Trophoblast cell (in vitro differentiated cells and primary cell): Measurements from ENCODE around the gene UGT1A4.

Experiments
- DNase-seq, 2 donors: peaks; one replicate each; pipeline ENCODE4 v3.0.0-alpha.2; 2016
- H2AFZ ChIP-seq: 2 replicates; pipeline ENCODE4 v1.6.1; 2013; ENCODE audit warnings: low read length, moderate library complexity, mild to moderate bottlenecking; ENCODE audit not compliant: insufficient read depth, poor library complexity
- H2AK5ac ChIP-seq: 2 replicates; pipeline ENCODE4 v1.6.1; 2013; ENCODE audit warnings: mild to moderate bottlenecking, low read length
- H2BK120ac ChIP-seq: 2 replicates; pipeline ENCODE4 v1.6.1; 2013; ENCODE audit warnings: low read length, mild to moderate bottlenecking, moderate library complexity; ENCODE audit not compliant: insufficient read depth, poor library complexity
- H2BK12ac ChIP-seq: 2 replicates; pipeline ENCODE4 v1.6.1; 2013; ENCODE audit warnings: mild to moderate bottlenecking, low read length, moderate library complexity
- H2BK5ac ChIP-seq: 2 replicates; pipeline ENCODE4 v1.6.1; 2013; ENCODE audit warnings: low read length, low read depth, moderate library complexity, mild to moderate bottlenecking; ENCODE audit not compliant: poor library complexity
- H3K14ac ChIP-seq: 2 replicates; pipeline ENCODE4 v1.6.1; 2013; ENCODE audit warnings: mild to moderate bottlenecking, low read length
- H3K18ac ChIP-seq: 2 replicates; pipeline ENCODE4 v1.6.1; 2013; ENCODE audit warnings: mild to moderate bottlenecking, low read length
- H3K23ac ChIP-seq: 2 replicates; pipeline ENCODE4 v1.6.1; 2013; ENCODE audit warnings: low read length
- H3K27ac ChIP-seq: 2 replicates; pipeline ENCODE4 v1.5.1; 2013; ENCODE audit warnings: low read depth, mild to moderate bottlenecking, inconsistent platforms, low read length, moderate library complexity
- H3K27me3 ChIP-seq: 2 replicates; pipeline ENCODE4 v1.6.1; 2013; ENCODE audit warnings: inconsistent platforms, mild to moderate bottlenecking, low read length, moderate library complexity; ENCODE audit not compliant: insufficient read depth
- H3K36me3 ChIP-seq, 2 experiments: 1 replicate in 1 of 2; 2 replicates in 1 of 2; pipeline ENCODE4 v1.6.1; 2013; ENCODE audit warnings: low read length in 2 of 2, mild to moderate bottlenecking in 2 of 2, moderate library complexity in 1 of 2; ENCODE audit not compliant: insufficient read depth in 2 of 2, control insufficient read depth in 1 of 2
- H3K4ac ChIP-seq: 2 replicates; pipeline ENCODE4 v1.6.1; 2013; ENCODE audit warnings: low read depth, mild to moderate bottlenecking, low read length, moderate library complexity
- H3K4me1 ChIP-seq, 2 experiments: 1 replicate in 1 of 2; 2 replicates in 1 of 2; pipeline ENCODE4 v1.6.1; 2013; ENCODE audit warnings: low read length in 2 of 2, mild to moderate bottlenecking in 2 of 2, moderate library complexity in 1 of 2; ENCODE audit not compliant: insufficient read depth in 2 of 2, control insufficient read depth in 1 of 2
- H3K4me2 ChIP-seq: 2 replicates; pipeline ENCODE4 v1.6.1; 2013; ENCODE audit warnings: inconsistent platforms, mild to moderate bottlenecking, low read length, moderate library complexity
- H3K4me3 ChIP-seq: 2 replicates; pipeline ENCODE4 v1.5.1; 2013; ENCODE audit warnings: mild to moderate bottlenecking, low read depth, low read length, inconsistent platforms
- H3K79me1 ChIP-seq: one replicate; pipeline ENCODE4 v1.6.1; 2013; ENCODE audit warnings: low read length
- H3K79me2 ChIP-seq: 2 replicates; pipeline ENCODE4 v1.6.1; 2013; ENCODE audit warnings: low read length, mild to moderate bottlenecking; ENCODE audit not compliant: control insufficient read depth, insufficient read depth, poor library complexity
- H3K9ac ChIP-seq: 2 replicates; pipeline ENCODE4 v1.6.1; 2013; ENCODE audit warnings: mild to moderate bottlenecking, low read length
- H3K9me3 ChIP-seq: 2 replicates; pipeline ENCODE4 v1.6.1; 2013; ENCODE audit warnings: low read depth, mild to moderate bottlenecking, control low read depth, inconsistent platforms, low read length; ENCODE audit not compliant: insufficient read depth
- H4K12ac ChIP-seq: 2 replicates; pipeline ENCODE4 v1.6.1; 2013; ENCODE audit warnings: low read depth, mild to moderate bottlenecking, low read length, moderate library complexity
- H4K8ac ChIP-seq: 2 replicates; pipeline ENCODE4 v1.6.1; 2013; ENCODE audit warnings: low read depth, mild to moderate bottlenecking, low read length, moderate library complexity
- H4K91ac ChIP-seq: one replicate; pipeline ENCODE4 v1.6.1; 2013; ENCODE audit warnings: low read depth, mild to moderate bottlenecking, low read length, moderate library complexity
- WGBS: extraction: QIAGEN DNeasy Blood & Tissue Kit; methylation state at CpG from one replicate; pipeline ENCODE4 v1.1.7; 2013; ENCODE audit warnings: missing lambda C conversion rate; ENCODE audit not compliant: insufficient read length, insufficient coverage; ENCODE audit errors: extremely low coverage; 5-methylcytosine and 5-hydroxymethylcytosine counted together

Gene UGT1A4

GRCh38 chr2:233775414-233775813 is 56.9 kb downstream of the UGT1A4 start:
- Histone ChIP-seq H3K79me2 (no peaks in the 10 kb centered on the region), H3K23ac (no peak overlapping the region), H3K79me1 (no peaks in the 10 kb centered on the region), H2AFZ (no peak overlapping the region), H3K4ac (no peak overlapping the region), H4K12ac (no peak overlapping the region), H2BK120ac (no peak overlapping the region), H3K27me3 (no peaks in the 10 kb centered on the region), H2BK5ac (no peak overlapping the region), H3K27ac (no peak overlapping the region), H2AK5ac (no peak overlapping the region), H3K9me3 (peaks cover 20% of the 10 kb centered on the region), H4K8ac (no peak overlapping the region), H3K18ac (no peak overlapping the region), H3K36me3 (no peaks in the 10 kb centered on the region), H4K91ac (no peak overlapping the region), H3K9ac (no peak overlapping the region), H3K4me3 (no peak overlapping the region), H2BK12ac (no peak overlapping the region), H3K14ac (no peak overlapping the region), H3K4me2 (no peak overlapping the region), H3K4me1 (no peaks in the 10 kb centered on the region)
- DNase-seq = no peak
- no CpG with 5 or more reads among the region's 6 CpGs for WGBS

GRCh38 chr2:233778030-233778429 is 59.5 kb downstream of the UGT1A4 start, which contains the start of gene MROH2A:
MROH2A (plus strand) TSS chr2:233778330; CDS start chr2:233779359, 1,029 bp downstream.
- no peak within 1 kb of the TSS for H2BK12ac ChIP-seq
- no peaks in the 10 kb centered on the region for H3K79me2 ChIP-seq
- H3K27me3 ChIP-seq = no peaks in the 10 kb centered on the region
- H3K9me3 ChIP-seq = peaks cover 18% of the 10 kb centered on the region
- no peak within 1 kb of the TSS for H2BK5ac ChIP-seq
- no peak within 1 kb of the TSS for H2AK5ac ChIP-seq
- no peak for DNase-seq
- H3K36me3 ChIP-seq = no peaks in the 10 kb centered on the region
- no peak within 1 kb of the TSS for H4K12ac ChIP-seq
- WGBS = no CpG with 5 or more reads among the region's 2 CpGs
- H4K8ac ChIP-seq = no peak within 1 kb of the TSS
- no peak within 1 kb of the TSS for H3K18ac ChIP-seq
- H4K91ac ChIP-seq = no peak within 1 kb of the TSS
- no peak within 1 kb of the TSS for H3K9ac ChIP-seq
- H2BK120ac ChIP-seq = no peak within 1 kb of the TSS
- H3K23ac ChIP-seq = no peak within 1 kb of the TSS
- H3K14ac ChIP-seq = no peak within 1 kb of the TSS
- H3K4ac ChIP-seq = no peak within 1 kb of the TSS
- H3K27ac ChIP-seq = no peak within 1 kb of the TSS
- H3K79me1 ChIP-seq = no peaks in the 10 kb centered on the region
- H2AFZ ChIP-seq = no peak within 1 kb of the TSS
- H3K4me2 ChIP-seq = no peak within 1 kb of the TSS
- peak within 1 kb of the TSS; percentile 34 for H3K4me3 ChIP-seq
- H3K4me1 ChIP-seq = no peaks in the 10 kb centered on the region

DNA sequence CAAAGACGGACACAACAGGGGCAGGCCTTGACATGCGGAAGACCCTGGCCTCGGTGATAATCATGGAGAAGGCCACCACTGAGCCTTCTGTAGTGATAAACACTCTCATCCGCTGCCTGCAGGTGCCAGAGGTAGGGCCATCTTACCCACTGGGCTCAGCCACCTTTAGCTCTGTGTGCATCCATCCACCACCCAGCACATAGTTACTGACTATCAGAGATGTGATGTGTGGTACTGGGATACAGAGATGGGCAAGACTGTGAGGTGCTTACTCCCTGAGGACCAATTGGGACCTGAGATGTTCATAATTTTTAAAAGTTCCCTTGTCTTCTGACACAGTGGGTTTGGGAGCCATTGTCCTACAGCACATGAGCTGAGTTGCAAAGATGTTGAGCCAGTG is 61.2 kb downstream of the UGT1A4 start:
- no peak overlapping the region for H3K27ac ChIP-seq
- H2BK12ac ChIP-seq = no peak overlapping the region

GRCh38 chr2:233780771-233781170 is 62.2 kb downstream of the UGT1A4 start:
- no peak overlapping the region for H3K4ac ChIP-seq
- H4K91ac ChIP-seq = no peak overlapping the region
- H3K27me3 ChIP-seq = no peaks in the 10 kb centered on the region
- no peak overlapping the region for H2BK120ac ChIP-seq
- no peak overlapping the region for H3K9ac ChIP-seq
- no peak overlapping the region for H2AFZ ChIP-seq
- H4K12ac ChIP-seq = no peak overlapping the region
- no peak overlapping the region for H3K23ac ChIP-seq
- H3K36me3 ChIP-seq = no peaks in the 10 kb centered on the region
- no peak overlapping the region for H3K27ac ChIP-seq
- no peak overlapping the region for H2BK12ac ChIP-seq
- H3K4me2 ChIP-seq = no peak overlapping the region
- no peaks in the 10 kb centered on the region for H3K79me1 ChIP-seq
- H3K9me3 ChIP-seq = peaks cover 14% of the 10 kb centered on the region
- H2BK5ac ChIP-seq = no peak overlapping the region
- no peak overlapping the region for H3K14ac ChIP-seq
- H3K79me2 ChIP-seq = no peaks in the 10 kb centered on the region
- no peak overlapping the region for H4K8ac ChIP-seq
- no peaks in the 10 kb centered on the region for H3K4me1 ChIP-seq
- no peak overlapping the region for H3K18ac ChIP-seq
- H3K4me3 ChIP-seq = no peak overlapping the region
- H2AK5ac ChIP-seq = no peak overlapping the region
- 100% methylated on average over 1 of the region's 4 CpGs for WGBS
- DNase-seq = no peak

More for the DNA sequence above, 61.2 kb downstream of the UGT1A4 start:
- Histone ChIP-seq H2BK120ac (no peak overlapping the region), H4K8ac (no peak overlapping the region), H3K79me1 (no peaks in the 10 kb centered on the region), H3K4me3 (no peak overlapping the region), H3K14ac (no peak overlapping the region), H3K9me3 (peaks cover 18% of the 10 kb centered on the region), H3K27me3 (no peaks in the 10 kb centered on the region), H2AK5ac (no peak overlapping the region), H2BK5ac (no peak overlapping the region), H3K9ac (no peak overlapping the region), H3K79me2 (no peaks in the 10 kb centered on the region), H2AFZ (no peak overlapping the region), H3K18ac (no peak overlapping the region), H3K4ac (no peak overlapping the region), H4K12ac (no peak overlapping the region), H4K91ac (no peak overlapping the region), H3K4me2 (no peak overlapping the region), H3K36me3 (no peaks in the 10 kb centered on the region), H3K4me1 (no peaks in the 10 kb centered on the region), H3K23ac (no peak overlapping the region)
- no peak for DNase-seq
- no CpG with 5 or more reads among the region's 4 CpGs for WGBS
